Measurements from ENCODE around the gene FBXO30. TPM values are rescaled to one million over a fixed set of nuclear protein-coding genes. Genes with fewer than 3 reads are reported as not detected.

Gene FBXO30
- total and polyA plus RNA-seq, 8 donors = 1.2 to 32.5 (median 5.2) TPM

DNA sequence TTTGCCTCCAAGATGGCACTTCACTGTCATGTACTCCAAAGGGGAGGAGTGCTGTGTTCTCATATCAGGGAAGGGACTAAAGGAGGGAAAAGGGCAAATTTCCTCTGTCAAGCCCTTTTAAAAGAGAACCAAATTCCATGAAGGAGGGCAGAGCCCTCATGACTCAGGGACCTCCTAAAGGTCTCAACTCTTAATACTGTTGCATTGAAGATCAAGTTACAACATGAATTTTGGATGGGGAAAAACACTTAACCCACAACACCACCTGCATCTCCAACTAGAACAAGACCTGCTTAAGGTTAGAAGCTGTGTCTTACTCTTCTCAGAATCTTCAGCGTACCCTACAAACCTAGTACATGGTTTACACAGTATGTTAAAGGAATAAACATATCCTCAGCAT, 23.7 kb upstream of the FBXO30 start:
- WGBS, 5 donors = 89 to 100% (median 97%) methylated on average over 1 of the region's 1 CpG
- no peaks in the 10 kb centered on the region for H3K27me3 ChIP-seq
- no peak for DNase-seq
- intact Hi-C loops (cut with DNase I; ENCODE audit: low total_unique reads) = no loop called here
- H3K27ac ChIP-seq = no peak overlapping the region
- no peaks in the 10 kb centered on the region for H3K36me3 ChIP-seq
- no peaks in the 10 kb centered on the region for H3K9me3 ChIP-seq
- no peak overlapping the region for H3K4me3 ChIP-seq
- H3K4me1 ChIP-seq = peaks cover 0 to 24% (median 7%) of the 10 kb centered on the region in 4 donors
- no peak for TF ChIP-seq EP300 (IDR thresholded peaks at IDR 0.05)

DNA sequence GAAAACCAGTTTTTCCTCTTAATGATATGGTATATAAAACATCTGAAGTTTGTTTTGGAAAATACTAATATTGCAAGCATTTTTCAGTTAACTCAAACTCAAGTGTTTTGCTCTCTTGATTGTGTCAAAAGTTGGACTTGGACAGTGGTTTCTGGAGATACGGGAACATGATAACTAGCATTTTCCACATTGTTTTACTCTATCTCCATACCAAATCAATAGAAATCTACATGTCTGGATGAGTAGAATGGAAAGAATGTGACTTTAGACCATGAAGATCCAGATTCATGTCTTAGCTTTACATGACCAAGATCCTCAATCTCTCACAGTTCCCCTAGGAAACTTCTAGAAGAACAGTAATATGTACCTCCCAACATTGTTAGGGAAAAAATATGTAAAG, 22.2 kb upstream of the FBXO30 start:
- H3K4me1 ChIP-seq = peaks cover 0 to 9% (median 0%) of the 10 kb centered on the region in 4 donors
- H3K27ac ChIP-seq = no peak overlapping the region
- no peaks in the 10 kb centered on the region for H3K27me3 ChIP-seq
- no peak overlapping the region for H3K4me3 ChIP-seq
- DNase-seq = no peak
- WGBS, 5 donors = 85 to 97% (median 95%) methylated on average over 1 of the region's 1 CpG
- H3K36me3 ChIP-seq = no peaks in the 10 kb centered on the region
- TF ChIP-seq CTCF (IDR thresholded peaks at IDR 0.05) (no peak), POLR2A (IDR thresholded peaks at IDR 0.05) (no peak), EP300 (IDR thresholded peaks at IDR 0.05) (no peak), POLR2AphosphoS5 (IDR thresholded peaks at IDR 0.05) (no peak)
- no peaks in the 10 kb centered on the region for H3K9me3 ChIP-seq
- intact Hi-C loops (cut with DNase I; ENCODE audit: low total_unique reads) = no loop called here

GRCh38 chr6:145836170-145836569, 21.6 kb upstream of the FBXO30 start:
- peaks cover 0 to 3% (median 0%) of the 10 kb centered on the region in 4 donors for H3K4me1 ChIP-seq
- H3K27me3 ChIP-seq = no peaks in the 10 kb centered on the region
- H3K36me3 ChIP-seq = no peaks in the 10 kb centered on the region
- intact Hi-C loops (cut with DNase I; ENCODE audit: low total_unique reads) = no loop called here
- 81 to 93% (median 83%) methylated on average over 2 of the region's 2 CpGs for WGBS, 5 donors
- TF ChIP-seq CTCF (IDR thresholded peaks at IDR 0.05) = no peak
- no peak for TF ChIP-seq EP300 (IDR thresholded peaks at IDR 0.05)
- TF ChIP-seq POLR2A (IDR thresholded peaks at IDR 0.05) = no peak
- TF ChIP-seq POLR2AphosphoS5 (IDR thresholded peaks at IDR 0.05) = no peak
- H3K9me3 ChIP-seq = no peaks in the 10 kb centered on the region
- no peak overlapping the region for H3K27ac ChIP-seq
- no peak for DNase-seq
- H3K4me3 ChIP-seq = no peak overlapping the region

GRCh38 chr6:145830612-145831011, 16.0 kb upstream of the FBXO30 start:
- TF ChIP-seq POLR2A (IDR thresholded peaks at IDR 0.05) (no peak), CTCF (IDR thresholded peaks at IDR 0.05) (no peak), POLR2AphosphoS5 (IDR thresholded peaks at IDR 0.05) (no peak), EP300 (IDR thresholded peaks at IDR 0.05) (no peak)
- no peaks in the 10 kb centered on the region for H3K36me3 ChIP-seq
- H3K27me3 ChIP-seq = no peaks in the 10 kb centered on the region
- H3K9me3 ChIP-seq = no peaks in the 10 kb centered on the region
- no peaks in the 10 kb centered on the region for H3K4me1 ChIP-seq
- no peak for DNase-seq
- intact Hi-C loops (cut with DNase I; ENCODE audit: low total_unique reads) = no loop called here
- no peak overlapping the region for H3K4me3 ChIP-seq
- H3K27ac ChIP-seq = no peak overlapping the region

DNA sequence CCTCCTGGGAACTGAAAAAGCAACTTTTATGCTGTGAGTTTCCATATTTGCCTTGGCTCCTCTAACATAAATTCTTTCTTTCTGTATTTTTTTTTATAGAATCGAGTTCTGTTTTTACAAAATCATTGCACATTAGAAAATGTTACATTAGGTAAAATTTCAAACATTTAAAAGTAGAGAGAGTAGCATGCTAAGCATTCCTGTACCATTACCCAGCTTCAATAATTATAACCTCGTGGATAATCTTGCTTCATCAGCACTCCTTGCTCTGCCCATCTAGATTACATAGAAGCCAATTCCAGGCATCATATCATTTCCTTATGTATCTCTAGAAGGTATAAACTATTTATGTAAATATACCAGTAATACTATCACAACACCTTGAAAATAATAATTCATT, 15.4 kb upstream of the FBXO30 start:
- H3K27me3 ChIP-seq = no peaks in the 10 kb centered on the region
- no peak overlapping the region for H3K27ac ChIP-seq
- H3K4me3 ChIP-seq = no peak overlapping the region
- TF ChIP-seq POLR2A (IDR thresholded peaks at IDR 0.05) (no peak), CTCF (IDR thresholded peaks at IDR 0.05) (no peak), POLR2AphosphoS5 (IDR thresholded peaks at IDR 0.05) (no peak), EP300 (IDR thresholded peaks at IDR 0.05) (no peak)
- no peaks in the 10 kb centered on the region for H3K9me3 ChIP-seq
- H3K36me3 ChIP-seq = no peaks in the 10 kb centered on the region
- no peak for DNase-seq
- 65 to 77% (median 74%) methylated on average over 2 of the region's 2 CpGs for WGBS, 5 donors
- H3K4me1 ChIP-seq = no peaks in the 10 kb centered on the region
- intact Hi-C loops (cut with DNase I; ENCODE audit: low total_unique reads) = no loop called here

All from stomach (tissue), 9 donors.